Measurements from ENCODE around the gene AFG1L.
"Not testable (repeated sequence)": the region's sequence is repeated elsewhere in the genome, so short reads cannot be mapped to it uniquely, and the experiment has no call there.

Gene AFG1L

DNA sequence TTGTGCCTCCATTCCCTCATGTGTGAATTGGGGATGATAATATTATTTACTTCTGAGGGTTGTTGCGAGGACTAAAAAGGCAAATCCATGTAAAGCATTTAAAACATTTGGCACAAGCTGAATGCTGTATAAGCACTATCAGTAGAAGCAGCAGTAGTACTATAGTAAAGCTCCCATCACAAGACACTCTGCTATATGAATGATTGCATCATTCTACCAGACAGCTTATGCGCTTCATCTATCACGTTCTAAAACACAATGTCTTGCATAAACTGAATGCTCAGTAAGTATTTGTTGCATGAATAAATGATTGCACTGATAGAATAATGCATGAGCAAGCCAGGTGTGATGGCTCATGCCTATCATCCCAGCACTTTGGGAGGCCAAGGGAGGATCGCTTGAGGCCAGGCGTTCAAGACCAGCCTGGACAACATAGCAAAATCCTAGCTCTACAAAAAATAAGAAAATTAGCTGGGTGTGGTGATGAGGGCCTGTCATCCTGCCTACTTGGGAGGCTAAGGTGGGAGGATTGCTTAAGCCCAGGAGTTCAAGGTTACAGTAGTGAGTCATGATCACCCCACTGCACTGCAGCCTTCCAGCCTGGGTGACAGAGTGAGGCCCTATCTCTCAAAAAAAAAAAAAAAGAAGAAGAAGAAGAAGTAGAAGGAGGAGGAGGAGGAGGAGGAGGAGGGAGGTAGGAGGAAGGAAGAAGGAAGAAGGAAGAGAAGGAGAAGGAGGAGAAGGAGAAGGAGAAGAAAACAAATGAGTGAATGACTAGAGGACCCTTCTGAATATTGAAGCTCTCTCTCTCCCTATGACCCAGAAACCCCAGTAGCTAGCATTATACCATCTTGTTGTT lies 215.8 kb downstream of the AFG1L start:
- no peak for DNase-seq

DNA sequence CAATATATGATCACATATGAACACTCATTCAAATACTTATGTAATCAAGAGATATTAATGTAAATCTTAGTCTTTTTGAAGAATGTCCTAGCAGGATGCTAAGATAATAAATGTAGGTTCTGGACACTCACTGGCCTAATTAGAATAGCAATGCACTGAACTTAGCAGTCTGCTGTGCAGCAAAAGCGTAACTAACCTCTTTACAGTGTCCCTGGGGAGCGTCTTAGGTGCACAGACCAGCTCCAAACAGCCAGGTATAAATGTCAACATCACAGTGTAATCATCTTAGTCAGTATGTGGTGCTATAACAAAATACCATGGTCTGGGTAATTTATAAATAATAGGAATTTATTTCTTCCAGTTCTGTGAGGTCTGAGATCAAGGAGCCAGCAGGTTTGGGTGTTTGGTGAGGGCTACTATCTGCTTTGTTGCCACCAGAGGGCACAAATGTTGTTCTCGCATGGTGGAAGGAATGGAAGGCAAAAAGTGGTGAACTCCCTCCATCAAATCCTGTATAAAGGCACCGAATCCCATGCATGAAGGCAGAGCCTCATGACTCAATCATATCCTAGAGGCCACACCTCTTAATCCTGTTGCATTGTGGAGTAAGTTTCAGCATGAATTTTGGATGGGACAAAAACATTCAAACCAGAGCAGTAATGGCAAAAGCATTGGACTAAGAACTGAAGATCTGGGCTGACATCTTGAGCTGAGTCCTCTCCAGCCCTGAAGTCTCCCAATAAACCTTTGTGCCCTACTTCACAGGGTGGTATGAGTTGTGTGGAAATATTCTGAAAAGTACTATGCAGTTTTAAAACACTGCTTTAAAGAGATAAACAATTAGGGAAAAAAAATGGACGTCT lies 224.1 kb downstream of the AFG1L start:
- no peak for DNase-seq

- no peak for DNase-seq
These were observed 226.8 kb downstream of the AFG1L start for GRCh38 chr6:108521616-108522107.

DNA sequence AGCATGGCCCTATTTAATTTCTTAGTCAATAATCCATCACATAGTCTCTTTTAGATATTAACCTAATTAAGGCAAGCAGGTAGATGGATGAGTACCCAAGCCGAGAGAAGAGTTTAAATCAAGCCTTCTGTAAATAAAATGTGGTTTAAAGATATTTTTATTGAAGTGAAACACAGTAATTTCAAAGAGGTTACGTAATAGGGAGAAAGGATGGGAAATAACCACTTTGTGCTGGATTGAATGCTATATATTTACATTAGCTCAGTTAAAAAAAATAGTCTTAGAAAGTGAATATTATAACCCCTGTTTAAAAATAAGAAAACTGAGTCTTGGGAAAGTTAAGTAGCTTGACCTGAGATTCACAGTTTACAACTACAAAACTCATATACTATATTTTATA lies 228.8 kb downstream of the AFG1L start:
- no peak for DNase-seq

DNA sequence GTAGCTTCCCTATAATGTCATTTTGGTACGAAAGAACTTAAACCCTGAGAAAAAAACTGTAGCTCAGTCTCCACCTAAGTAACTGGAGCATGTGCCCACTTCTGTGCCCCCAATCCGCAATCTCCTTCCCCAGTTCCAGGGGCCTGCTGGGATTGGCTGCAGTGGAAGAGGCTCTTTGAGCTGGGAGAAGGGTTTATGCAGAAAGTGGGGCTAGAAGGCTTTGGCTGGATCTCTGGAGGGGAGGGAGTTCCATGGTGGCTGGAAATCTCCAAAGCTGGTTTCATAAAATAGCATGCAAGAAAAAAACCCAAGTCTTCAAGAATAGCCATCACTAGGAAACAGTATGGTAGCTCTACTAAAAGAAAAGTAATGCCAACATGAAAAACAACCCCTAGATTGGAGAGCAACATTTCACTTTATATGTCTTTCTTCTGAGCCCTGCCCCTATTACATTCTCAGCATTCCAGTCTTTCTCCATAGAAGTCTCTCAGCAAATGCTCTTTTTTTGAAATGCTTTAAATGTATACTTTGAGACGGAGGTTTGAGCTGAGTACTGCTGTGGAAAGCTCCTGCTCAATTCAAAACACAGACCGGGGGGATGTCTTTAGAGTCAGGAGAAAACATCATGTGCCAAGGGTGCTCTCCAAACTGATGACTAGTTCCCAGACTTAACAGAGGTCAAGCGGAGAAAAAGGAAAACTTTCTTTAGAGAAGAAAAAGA lies 229.8 kb downstream of the AFG1L start:
- DNase-seq = no peak

- DNase-seq = peak in 3 of 51 donors; percentile 5 to 27 (median 5)
These were observed 231.9 kb downstream of the AFG1L start for GRCh38 chr6:108526739-108527174.

- DNase-seq = no peak
These were observed 234.0 kb downstream of the AFG1L start for GRCh38 chr6:108528878-108529277.

DNA sequence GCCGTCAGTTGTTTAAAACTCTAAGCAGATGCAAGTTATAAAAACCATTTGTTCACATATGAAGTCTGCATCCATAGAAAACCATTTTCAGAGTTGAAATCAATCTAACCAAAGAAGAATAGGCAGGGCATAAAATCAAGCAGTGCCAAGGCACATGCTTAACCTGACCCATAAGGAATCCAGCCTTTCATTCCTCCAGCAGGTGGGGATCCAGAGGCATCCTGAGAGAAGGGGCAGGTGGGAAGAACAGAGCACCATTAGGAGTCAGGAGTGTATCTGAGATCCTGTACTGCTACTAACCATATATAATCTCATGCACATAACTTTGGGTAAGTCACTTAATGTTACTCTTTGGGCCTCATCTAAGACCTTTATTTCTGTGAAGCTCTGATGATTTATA lies 236.5 kb downstream of the AFG1L start:
- no peak for DNase-seq

DNA sequence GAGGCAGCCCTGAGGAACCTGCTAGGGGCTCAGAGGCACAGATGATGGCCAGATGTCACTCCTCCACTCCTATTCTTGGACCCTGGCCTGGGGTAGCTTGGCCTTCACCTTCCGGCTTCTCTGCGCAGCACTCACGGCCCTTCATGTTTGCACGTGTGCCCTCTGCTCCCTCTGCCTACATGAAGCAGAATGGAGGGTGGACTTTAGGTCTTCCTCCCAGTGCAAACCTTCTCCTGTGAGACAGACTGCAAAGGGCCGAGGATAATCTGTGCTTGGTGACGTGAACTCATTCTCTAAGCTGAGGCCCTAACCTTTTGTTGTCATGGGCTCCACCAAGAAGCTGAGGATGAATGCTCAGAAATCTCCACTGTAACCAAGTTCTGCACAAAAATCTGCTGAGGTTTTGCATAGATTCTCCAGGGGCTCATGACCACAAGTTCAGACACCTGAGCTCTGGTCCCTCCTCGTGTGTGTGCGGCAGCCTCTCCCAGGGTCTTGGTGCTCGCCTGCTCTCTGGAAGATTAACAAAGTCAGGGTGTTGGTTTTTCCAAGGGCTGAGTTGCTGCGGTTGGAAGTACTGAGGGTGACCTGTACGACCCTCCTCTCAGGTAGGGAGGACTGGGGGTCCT lies 240.4 kb downstream of the AFG1L start:
- no peak for DNase-seq

GRCh38 chr6:108535920-108536535 lies 241.2 kb downstream of the AFG1L start:
- DNase-seq = not testable (repeated sequence)

DNA sequence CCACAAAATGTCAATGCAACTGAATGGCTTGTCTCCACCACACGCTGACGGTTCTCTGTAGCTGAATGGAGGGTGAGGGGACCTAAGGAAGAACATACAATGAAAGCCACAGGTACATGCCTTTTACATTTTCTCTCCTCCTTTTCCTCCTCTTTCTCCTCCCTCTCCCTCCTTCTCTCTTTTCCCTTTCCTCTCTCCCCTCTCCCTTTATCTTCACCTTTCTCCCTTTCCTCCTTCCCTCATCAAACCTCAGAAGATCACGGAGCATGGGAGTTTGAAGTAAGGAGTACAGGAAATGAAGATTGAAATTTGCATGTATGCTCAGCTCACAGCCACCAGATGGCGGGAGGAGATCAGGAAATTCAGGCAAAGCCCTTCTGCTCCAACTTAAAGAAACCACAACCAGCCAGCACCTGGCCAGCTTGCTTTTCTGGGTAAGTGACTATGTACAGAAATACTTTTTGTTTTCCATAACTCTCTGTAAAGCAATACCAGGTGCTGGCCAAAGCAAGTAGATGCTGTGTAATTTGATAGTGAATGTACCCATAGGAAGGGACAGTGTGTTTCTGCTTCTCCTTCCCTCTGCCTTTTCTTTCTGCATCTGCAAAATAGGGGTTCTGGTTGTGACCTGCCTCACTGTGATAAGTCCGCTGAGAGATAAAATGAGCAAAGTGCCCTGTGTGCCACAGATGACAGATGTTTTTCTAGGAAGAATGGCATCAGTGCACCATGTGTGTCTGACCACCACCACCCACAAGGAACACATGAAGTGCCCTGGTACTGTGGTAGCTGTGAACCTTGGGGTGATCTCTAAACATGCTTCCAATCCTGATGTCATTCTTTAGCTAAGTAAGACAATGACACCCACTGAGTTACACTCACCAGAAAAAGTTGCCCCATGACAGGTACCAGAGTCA lies 247.2 kb downstream of the AFG1L start:
- DNase-seq = peak in 41 of 51 donors; percentile 5 to 82 (median 36)

DNA sequence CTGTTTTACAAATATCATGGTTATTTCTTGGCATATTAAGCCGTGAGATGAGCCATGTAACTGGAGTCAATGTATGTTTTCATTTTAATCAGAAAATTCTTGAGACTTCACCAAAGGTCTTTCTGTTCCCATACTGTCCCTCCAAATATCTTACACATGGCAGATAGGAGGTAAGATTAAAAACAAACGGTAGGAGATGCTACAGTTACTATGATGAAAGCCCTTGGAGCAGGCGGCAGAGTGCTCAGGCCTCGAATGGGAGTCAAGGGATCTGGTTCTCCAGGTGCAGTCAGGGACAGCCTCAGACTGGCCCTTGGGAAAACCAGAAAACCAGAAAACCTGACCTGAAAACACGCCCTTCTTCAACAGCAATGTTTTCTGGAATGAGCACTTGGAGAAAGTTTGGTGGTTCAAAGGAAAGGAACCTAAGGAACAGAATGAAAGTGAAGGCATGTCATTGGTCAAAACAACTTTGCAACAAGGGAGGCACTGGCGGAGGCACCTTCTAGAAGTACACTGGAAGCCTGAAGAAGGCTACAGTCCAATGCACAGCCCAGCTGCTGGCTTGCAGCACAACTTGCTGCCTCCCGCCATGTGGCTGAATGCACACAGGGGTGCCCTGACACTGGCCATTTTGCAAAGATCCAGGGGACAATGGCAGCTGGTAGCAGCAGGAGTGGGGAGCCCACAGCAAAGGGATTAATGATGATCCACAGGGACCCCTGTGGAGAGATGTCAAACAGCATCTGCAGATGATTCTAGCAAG lies 248.5 kb downstream of the AFG1L start:
- DNase-seq = no peak

GRCh38 chr6:108544606-108545005 lies 249.8 kb downstream of the AFG1L start:
- no peak for DNase-seq

DNA sequence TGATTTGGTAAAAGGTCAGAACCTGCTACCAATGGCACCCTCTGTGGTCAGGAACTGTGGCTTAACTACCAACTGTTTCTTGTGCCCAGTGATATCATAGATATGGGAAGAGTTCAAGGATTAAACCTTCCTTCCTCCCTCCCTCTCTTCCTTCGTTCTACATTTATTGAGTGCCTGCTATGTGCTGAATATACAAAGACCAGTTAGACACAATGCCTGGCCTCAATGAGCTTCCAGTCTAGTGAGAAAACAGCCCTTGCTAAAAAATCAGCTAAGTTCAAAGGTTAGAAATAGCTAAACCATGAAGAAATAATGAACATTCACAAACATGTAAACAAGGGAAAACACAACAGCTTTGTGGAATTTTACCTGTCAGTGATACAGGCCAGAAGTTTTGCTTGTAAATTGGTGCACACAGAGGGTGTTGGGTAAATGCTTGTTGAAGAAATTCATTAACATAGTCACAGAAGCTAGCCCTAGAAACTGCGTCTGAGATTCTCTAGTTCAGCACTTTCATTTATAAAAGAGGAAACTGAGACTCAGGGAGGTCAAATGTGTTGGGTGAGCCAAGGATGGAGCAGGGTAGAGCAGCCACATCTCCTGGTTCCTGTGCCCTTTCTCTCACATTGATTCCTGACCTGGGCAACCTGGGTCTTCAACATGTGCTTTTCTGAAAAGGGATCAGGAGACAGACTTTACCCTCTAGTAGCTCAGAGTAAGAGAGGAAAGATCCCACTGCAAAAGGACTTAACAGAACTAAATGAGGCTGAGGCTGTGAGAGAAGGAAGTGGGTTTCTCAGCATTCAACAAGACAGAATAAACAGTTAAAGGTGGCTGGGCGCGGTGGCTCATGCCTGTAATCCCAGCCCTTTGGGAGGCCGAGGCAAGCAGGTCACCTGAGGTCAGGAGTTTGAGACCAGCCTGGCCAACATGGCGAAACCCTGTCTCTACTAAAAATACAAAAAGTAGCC lies 251.5 kb downstream of the AFG1L start:
- no peak for DNase-seq

DNA sequence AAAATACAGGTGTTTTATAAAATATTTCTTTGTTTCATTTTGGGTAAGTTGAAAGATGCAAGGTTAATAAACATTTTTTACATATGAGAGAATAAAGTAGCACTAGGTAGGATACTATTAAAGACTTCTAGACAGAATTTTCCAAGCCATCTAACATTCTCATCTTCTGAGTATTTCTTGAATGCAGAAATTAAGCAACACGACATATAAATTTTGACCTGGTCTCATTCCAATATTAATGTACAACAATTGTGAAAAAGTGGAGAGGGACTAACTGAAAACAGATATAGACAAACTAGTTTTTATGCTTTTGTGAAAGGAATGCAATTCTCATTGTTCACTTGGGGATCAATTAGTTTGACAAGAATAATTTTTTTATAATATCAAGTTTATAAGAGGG lies 254.4 kb downstream of the AFG1L start:
- no peak for DNase-seq

DNA sequence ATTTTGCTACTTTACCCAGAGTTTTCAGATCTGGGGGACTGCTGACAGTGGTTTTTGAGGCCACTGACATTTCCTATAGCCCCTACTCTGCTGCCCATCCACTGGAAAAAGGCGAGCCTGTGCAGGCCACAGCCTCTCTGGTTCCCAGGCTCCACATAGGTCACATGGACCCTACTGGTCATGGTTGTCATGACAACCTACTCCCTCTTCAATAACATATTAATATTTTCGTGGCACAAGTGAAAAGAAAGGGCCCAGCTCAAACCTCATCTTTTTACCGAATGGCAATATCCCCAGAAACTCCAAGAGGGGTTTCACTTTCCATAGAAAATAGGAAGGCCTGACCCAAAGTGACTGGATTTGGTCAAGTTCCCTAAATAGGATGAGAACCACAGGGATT lies 254.9 kb downstream of the AFG1L start:
- no peak for DNase-seq

DNA sequence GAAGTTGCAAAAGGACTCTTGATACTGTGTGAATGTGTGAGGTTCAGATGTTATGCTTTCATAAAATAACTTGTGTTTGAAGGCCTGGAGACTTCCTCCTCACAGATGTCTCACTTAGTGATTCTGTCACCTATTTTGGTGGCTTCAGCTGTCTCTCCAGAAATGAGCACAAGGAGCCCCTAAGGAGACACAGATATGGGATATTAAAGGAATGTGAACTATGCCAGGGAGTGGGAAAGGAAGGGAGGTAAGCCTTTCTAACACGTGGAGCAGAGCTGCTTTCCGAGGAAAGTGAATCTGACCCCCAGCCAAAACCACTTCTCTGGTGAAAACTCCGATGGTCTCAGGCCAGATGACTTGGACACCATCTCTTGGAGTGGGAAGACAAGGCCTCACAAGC lies 255.4 kb downstream of the AFG1L start:
- DNase-seq = no peak

All from hypothalamus (tissue), 51 donors.